Liver (tissue), 9 donors: ENCODE results near the gene MPP3. TPM values are rescaled to one million over a fixed set of nuclear protein-coding genes. Genes with fewer than 3 reads are reported as not detected.

ENCODE experiments used
- DNase-seq: peaks from one replicate; pipeline ENCODE4 v3.0.0-alpha.2; 2017; ENCODE audit warnings: low spot score
- H3K27ac ChIP-seq, 2 donors: one replicate each; pipeline ENCODE4 v1.7.0; 2013; ENCODE audit warnings: inconsistent platforms in 2 of 2, low read length in 2 of 2, control low read depth in 1 of 2, low read depth in 1 of 2, mild to moderate bottlenecking in 1 of 2
- H3K27me3 ChIP-seq, 4 donors: one replicate each; pipeline versions ENCODE4 v1.6.1 to v1.7.0; 2013; ENCODE audit warnings: low read length in 3 of 4, inconsistent platforms in 1 of 4, mild to moderate bottlenecking in 1 of 4, moderate library complexity in 1 of 4; ENCODE audit not compliant: control insufficient read depth in 4 of 4, insufficient read depth in 4 of 4
- H3K36me3 ChIP-seq, 4 donors: one replicate each; pipeline versions ENCODE4 v1.6.1 to v1.7.0; 2013; ENCODE audit warnings: low read length in 3 of 4, mild to moderate bottlenecking in 3 of 4, low read depth in 1 of 4, moderate library complexity in 1 of 4; ENCODE audit not compliant: control insufficient read depth in 4 of 4, insufficient read depth in 3 of 4
- H3K4me1 ChIP-seq, 4 donors: one replicate each; pipeline versions ENCODE4 v1.6.1 to v1.7.0; 2013; ENCODE audit warnings: low read length in 3 of 4, mild to moderate bottlenecking in 3 of 4, moderate library complexity in 1 of 4; ENCODE audit not compliant: control insufficient read depth in 4 of 4, insufficient read depth in 4 of 4
- H3K4me3 ChIP-seq, 3 donors: one replicate each; pipeline versions ENCODE4 v1.6.1 to v1.7.0; 2013; ENCODE audit warnings: low read length in 3 of 3, control low read depth in 1 of 3, low read depth in 1 of 3, mild to moderate bottlenecking in 1 of 3
- H3K9ac ChIP-seq, 2 donors: one replicate each; pipeline ENCODE4 v1.7.0; 2013; ENCODE audit warnings: low read length in 2 of 2, mild to moderate bottlenecking in 2 of 2, moderate library complexity in 2 of 2, control low read depth in 1 of 2, low read depth in 1 of 2
- H3K9me3 ChIP-seq, 4 donors: one replicate each; pipeline versions ENCODE4 v1.6.1 to v1.7.0; 2013; ENCODE audit warnings: low read length in 3 of 4; ENCODE audit not compliant: control insufficient read depth in 4 of 4
- EGR1 ChIP-seq, 2 donors: IDR thresholded peaks; 2 replicates each; pipeline ENCODE4 v1.6.1; 2016 to 2018; ENCODE audit warnings: antibody characterized with exemption in 2 of 2, low read depth in 2 of 2
- FOXA1 ChIP-seq: IDR thresholded peaks from 2 replicates; pipeline ENCODE4 v1.6.1; 2016; ENCODE audit warnings: antibody characterized with exemption
- FOXA2 ChIP-seq: IDR thresholded peaks from 2 replicates; pipeline ENCODE4 v1.6.1; 2016; ENCODE audit warnings: antibody characterized with exemption
- GABPA ChIP-seq, 2 donors: IDR thresholded peaks in 1 of 2; conservative IDR thresholded peaks in 1 of 2; 2 replicates each; pipeline ENCODE4 v1.6.1; 2016; ENCODE audit warnings: antibody characterized with exemption in 2 of 2, mild to moderate bottlenecking in 1 of 2, moderate library complexity in 1 of 2
- HNF4A ChIP-seq, 2 donors: conservative IDR thresholded peaks; 2 replicates each; pipeline ENCODE4 v1.6.1; 2016; ENCODE audit warnings: antibody characterized with exemption in 2 of 2, mild to moderate bottlenecking in 2 of 2
- HNF4G ChIP-seq: IDR thresholded peaks from 2 replicates; pipeline ENCODE4 v1.6.1; 2016; ENCODE audit warnings: antibody characterized with exemption
- JUND ChIP-seq, 2 donors: IDR thresholded peaks; 2 replicates each; pipeline ENCODE4 v1.6.1; 2016; ENCODE audit warnings: antibody characterized with exemption in 2 of 2
- NR2F2 ChIP-seq: IDR thresholded peaks from 2 replicates; pipeline ENCODE4 v1.6.1; 2016; ENCODE audit warnings: antibody characterized with exemption
- RAD21 ChIP-seq, 2 donors: IDR thresholded peaks; 2 replicates each; pipeline ENCODE4 v1.6.1; 2016; ENCODE audit warnings: antibody characterized with exemption in 2 of 2, mild to moderate bottlenecking in 2 of 2
- RXRA ChIP-seq, 2 donors: IDR thresholded peaks; 2 replicates each; pipeline ENCODE4 v1.6.1; 2017 to 2018; ENCODE audit warnings: antibody characterized with exemption in 2 of 2, mild to moderate bottlenecking in 1 of 2
- SP1 ChIP-seq: IDR thresholded peaks from 2 replicates; pipeline ENCODE4 v1.6.1; 2018; ENCODE audit warnings: antibody characterized with exemption, mild to moderate bottlenecking
- TAF1 ChIP-seq: conservative IDR thresholded peaks from 2 replicates; pipeline ENCODE4 v1.6.1; 2016; ENCODE audit warnings: antibody characterized with exemption, mild to moderate bottlenecking
- YY1 ChIP-seq: IDR thresholded peaks from 2 replicates; pipeline ENCODE4 v1.6.1; 2016; ENCODE audit warnings: antibody characterized with exemption, mild to moderate bottlenecking
- WGBS: extraction: QIAGEN DNeasy Blood & Tissue Kit; methylation state at CpG from one replicate; pipeline ENCODE4 v1.1.7; 2013; 5-methylcytosine and 5-hydroxymethylcytosine counted together
- polyA plus RNA-seq, 2 donors: library from polyadenylated mRNA; stranded (reverse) in 1 of 2; unstranded in 1 of 2; fragments of 200-250 nt in 1 of 2; fragments of >200 nt in 1 of 2; fragmentation: Nextera tagmentation in 1 of 2; extraction: Ambion mirVana in 1 of 2; gene quantifications; one replicate each; pipeline versions ENCODE4 v1.2.1 to v1.2.3, GENCODE V29; 2013 to 2015
- total RNA-seq, 2 donors: library from RNA; depleted of rRNA; stranded (reverse); fragments of >200 nt; gene quantifications; one replicate each; pipeline ENCODE4 v1.2.3, GENCODE V29; 2014
- TF ChIP-seq, protein P1 (sequence below): IDR thresholded peaks from 2 replicates; pipeline ENCODE4 v1.6.1; 2016; ENCODE audit warnings: antibody characterized with exemption
- TF ChIP-seq, protein P2 (sequence below): IDR thresholded peaks from 2 replicates; pipeline ENCODE4 v1.6.1; 2016; ENCODE audit warnings: antibody characterized with exemption
- TF ChIP-seq, protein P3 (sequence below): fragments of 150-350 bp; IDR thresholded peaks from 2 replicates; pipeline ENCODE4 v1.5.1; 2017; ENCODE audit warnings: improper control_type of control experiment, low read depth, low read length; ENCODE audit not compliant: missing input control
- TF ChIP-seq, protein P4 (sequence below): IDR thresholded peaks from 2 replicates; pipeline ENCODE4 v1.6.1; 2016; ENCODE audit warnings: antibody characterized with exemption
- TF ChIP-seq, protein P5 (sequence below): IDR thresholded peaks from 2 replicates; pipeline ENCODE4 v1.6.1; 2016; ENCODE audit warnings: antibody characterized with exemption, mild to moderate bottlenecking
- donor health status: healthy.
- donor health status: healthy.
- donor health status: healthy.
- donor health status: healthy.
- donor health status: healthy.

The MPP3 gene
- total and polyA plus RNA-seq, 4 donors = 0.23 to 1.3 (median 0.72) TPM

DNA sequence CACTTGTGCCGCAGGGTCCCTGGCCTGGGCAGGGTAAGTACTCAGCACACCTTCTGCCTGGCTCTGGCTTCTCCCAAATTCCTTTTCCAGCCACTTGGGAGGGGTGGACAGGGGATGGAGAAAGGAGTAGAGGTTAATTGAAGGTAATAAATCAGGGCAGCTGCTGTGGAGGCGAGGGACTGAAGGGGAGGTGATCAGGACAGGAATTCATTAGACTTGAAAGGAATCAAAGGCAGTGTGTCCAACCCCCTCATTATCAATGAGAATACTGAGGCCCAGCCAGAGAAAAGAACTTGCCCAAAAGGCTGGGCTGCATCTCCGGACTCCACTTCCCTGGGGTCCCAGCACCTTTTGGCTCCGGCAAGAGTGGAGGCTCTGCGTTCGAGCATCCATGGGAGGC, 76.7 kb downstream of the MPP3 start:
- Histone ChIP-seq H3K27me3 (peaks cover 0 to 9% (median 4%) of the 10 kb centered on the region in 4 donors), H3K9ac (no peak overlapping the region), H3K9me3 (no peaks in the 10 kb centered on the region), H3K4me1 (peaks cover 0 to 9% (median 5%) of the 10 kb centered on the region in 4 donors), H3K36me3 (no peaks in the 10 kb centered on the region), H3K4me3 (no peak overlapping the region), H3K27ac (no peak overlapping the region)
- no peak for DNase-seq
- TF ChIP-seq GABPA (IDR thresholded peaks at IDR 0.05 in 1 of 2, conservative IDR thresholded peaks at IDR 0.05 in 1 of 2) = no peak
- no peak for TF ChIP-seq YY1
- TF ChIP-seq SP1 = no peak
- no peak for TF ChIP-seq FOXA2
- no peak for TF ChIP-seq RXRA (IDR thresholded peaks at IDR 0.05)
- TF ChIP-seq, protein P1, sequence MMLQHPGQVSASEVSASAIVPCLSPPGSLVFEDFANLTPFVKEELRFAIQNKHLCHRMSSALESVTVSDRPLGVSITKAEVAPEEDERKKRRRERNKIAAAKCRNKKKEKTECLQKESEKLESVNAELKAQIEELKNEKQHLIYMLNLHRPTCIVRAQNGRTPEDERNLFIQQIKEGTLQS = no peak
- no peak for TF ChIP-seq FOXA1
- TF ChIP-seq, protein P2, sequence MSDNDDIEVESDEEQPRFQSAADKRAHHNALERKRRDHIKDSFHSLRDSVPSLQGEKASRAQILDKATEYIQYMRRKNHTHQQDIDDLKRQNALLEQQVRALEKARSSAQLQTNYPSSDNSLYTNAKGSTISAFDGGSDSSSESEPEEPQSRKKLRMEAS = no peak
- TF ChIP-seq HNF4A (conservative IDR thresholded peaks at IDR 0.05) = no peak
- no peak for TF ChIP-seq HNF4G
- TF ChIP-seq RAD21 (IDR thresholded peaks at IDR 0.05) = no peak
- WGBS = 81% methylated on average over 6 of the region's 6 CpGs

DNA sequence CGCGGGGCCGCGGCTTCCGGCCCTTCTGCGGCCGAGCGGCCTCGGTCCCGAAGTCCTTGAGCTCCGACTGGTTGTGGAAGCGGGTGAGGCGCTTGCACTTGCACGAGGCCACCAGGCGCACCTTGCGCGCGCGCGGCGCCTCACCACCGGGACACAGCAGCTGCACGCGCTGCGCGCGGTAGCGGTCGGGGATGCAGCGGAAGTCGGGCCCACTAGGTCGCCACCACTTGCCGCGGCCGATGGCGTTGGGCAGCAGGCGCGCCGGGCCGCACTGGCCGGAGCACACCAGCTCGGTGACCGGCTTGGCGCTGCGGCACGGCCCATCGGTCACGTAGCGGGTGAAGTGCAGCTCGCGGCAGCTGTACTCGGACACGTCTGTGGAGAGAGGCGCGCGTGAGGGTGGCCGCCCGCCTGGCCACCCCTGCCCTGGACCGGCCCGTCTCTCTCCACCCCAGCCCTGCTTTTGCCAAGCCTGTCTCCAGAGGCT, 77.5 kb downstream of the MPP3 start:
- no peaks in the 10 kb centered on the region for H3K9me3 ChIP-seq
- peaks cover 0 to 9% (median 5%) of the 10 kb centered on the region in 4 donors for H3K4me1 ChIP-seq
- no peaks in the 10 kb centered on the region for H3K36me3 ChIP-seq
- no peak overlapping the region for H3K9ac ChIP-seq
- H3K27ac ChIP-seq = no peak overlapping the region
- peaks cover 0 to 9% (median 4%) of the 10 kb centered on the region in 4 donors for H3K27me3 ChIP-seq
- 6% methylated on average over 60 of the region's 60 CpGs for WGBS
- TF ChIP-seq SP1 = no peak
- no peak for TF ChIP-seq YY1
- no peak for TF ChIP-seq RAD21 (IDR thresholded peaks at IDR 0.05)
- TF ChIP-seq, protein P1 = no peak
- TF ChIP-seq EGR1 (IDR thresholded peaks at IDR 0.05; ENCODE audit: low read depth in 2 of 2) = no peak
- no peak for TF ChIP-seq JUND (IDR thresholded peaks at IDR 0.05)
- TF ChIP-seq NR2F2 = no peak
- TF ChIP-seq, protein P3, sequence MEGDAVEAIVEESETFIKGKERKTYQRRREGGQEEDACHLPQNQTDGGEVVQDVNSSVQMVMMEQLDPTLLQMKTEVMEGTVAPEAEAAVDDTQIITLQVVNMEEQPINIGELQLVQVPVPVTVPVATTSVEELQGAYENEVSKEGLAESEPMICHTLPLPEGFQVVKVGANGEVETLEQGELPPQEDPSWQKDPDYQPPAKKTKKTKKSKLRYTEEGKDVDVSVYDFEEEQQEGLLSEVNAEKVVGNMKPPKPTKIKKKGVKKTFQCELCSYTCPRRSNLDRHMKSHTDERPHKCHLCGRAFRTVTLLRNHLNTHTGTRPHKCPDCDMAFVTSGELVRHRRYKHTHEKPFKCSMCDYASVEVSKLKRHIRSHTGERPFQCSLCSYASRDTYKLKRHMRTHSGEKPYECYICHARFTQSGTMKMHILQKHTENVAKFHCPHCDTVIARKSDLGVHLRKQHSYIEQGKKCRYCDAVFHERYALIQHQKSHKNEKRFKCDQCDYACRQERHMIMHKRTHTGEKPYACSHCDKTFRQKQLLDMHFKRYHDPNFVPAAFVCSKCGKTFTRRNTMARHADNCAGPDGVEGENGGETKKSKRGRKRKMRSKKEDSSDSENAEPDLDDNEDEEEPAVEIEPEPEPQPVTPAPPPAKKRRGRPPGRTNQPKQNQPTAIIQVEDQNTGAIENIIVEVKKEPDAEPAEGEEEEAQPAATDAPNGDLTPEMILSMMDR = no peak
- no peak for TF ChIP-seq TAF1
- TF ChIP-seq, protein P4, sequence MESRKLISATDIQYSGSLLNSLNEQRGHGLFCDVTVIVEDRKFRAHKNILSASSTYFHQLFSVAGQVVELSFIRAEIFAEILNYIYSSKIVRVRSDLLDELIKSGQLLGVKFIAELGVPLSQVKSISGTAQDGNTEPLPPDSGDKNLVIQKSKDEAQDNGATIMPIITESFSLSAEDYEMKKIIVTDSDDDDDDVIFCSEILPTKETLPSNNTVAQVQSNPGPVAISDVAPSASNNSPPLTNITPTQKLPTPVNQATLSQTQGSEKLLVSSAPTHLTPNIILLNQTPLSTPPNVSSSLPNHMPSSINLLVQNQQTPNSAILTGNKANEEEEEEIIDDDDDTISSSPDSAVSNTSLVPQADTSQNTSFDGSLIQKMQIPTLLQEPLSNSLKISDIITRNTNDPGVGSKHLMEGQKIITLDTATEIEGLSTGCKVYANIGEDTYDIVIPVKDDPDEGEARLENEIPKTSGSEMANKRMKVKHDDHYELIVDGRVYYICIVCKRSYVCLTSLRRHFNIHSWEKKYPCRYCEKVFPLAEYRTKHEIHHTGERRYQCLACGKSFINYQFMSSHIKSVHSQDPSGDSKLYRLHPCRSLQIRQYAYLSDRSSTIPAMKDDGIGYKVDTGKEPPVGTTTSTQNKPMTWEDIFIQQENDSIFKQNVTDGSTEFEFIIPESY = no peak
- no peak for TF ChIP-seq FOXA2
- TF ChIP-seq RXRA (IDR thresholded peaks at IDR 0.05) = no peak
- TF ChIP-seq, protein P2 = no peak
- TF ChIP-seq HNF4G = no peak
- no peak for TF ChIP-seq FOXA1
- TF ChIP-seq GABPA (IDR thresholded peaks at IDR 0.05 in 1 of 2, conservative IDR thresholded peaks at IDR 0.05 in 1 of 2) = no peak
- no peak for TF ChIP-seq HNF4A (conservative IDR thresholded peaks at IDR 0.05)
- TF ChIP-seq, protein P5, sequence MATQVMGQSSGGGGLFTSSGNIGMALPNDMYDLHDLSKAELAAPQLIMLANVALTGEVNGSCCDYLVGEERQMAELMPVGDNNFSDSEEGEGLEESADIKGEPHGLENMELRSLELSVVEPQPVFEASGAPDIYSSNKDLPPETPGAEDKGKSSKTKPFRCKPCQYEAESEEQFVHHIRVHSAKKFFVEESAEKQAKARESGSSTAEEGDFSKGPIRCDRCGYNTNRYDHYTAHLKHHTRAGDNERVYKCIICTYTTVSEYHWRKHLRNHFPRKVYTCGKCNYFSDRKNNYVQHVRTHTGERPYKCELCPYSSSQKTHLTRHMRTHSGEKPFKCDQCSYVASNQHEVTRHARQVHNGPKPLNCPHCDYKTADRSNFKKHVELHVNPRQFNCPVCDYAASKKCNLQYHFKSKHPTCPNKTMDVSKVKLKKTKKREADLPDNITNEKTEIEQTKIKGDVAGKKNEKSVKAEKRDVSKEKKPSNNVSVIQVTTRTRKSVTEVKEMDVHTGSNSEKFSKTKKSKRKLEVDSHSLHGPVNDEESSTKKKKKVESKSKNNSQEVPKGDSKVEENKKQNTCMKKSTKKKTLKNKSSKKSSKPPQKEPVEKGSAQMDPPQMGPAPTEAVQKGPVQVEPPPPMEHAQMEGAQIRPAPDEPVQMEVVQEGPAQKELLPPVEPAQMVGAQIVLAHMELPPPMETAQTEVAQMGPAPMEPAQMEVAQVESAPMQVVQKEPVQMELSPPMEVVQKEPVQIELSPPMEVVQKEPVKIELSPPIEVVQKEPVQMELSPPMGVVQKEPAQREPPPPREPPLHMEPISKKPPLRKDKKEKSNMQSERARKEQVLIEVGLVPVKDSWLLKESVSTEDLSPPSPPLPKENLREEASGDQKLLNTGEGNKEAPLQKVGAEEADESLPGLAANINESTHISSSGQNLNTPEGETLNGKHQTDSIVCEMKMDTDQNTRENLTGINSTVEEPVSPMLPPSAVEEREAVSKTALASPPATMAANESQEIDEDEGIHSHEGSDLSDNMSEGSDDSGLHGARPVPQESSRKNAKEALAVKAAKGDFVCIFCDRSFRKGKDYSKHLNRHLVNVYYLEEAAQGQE = no peak
- DNase-seq = no peak
- no peak overlapping the region for H3K4me3 ChIP-seq
